ENCODE measurements around the gene MRPS6. TPM values are rescaled to one million over a fixed set of nuclear protein-coding genes. Genes with fewer than 3 reads are reported as not detected.
A peak's percentile ranks its signal among the peaks of the same experiment; 100 is the strongest.

MRPS6 gene
- 10 to 100 TPM; 12.1 to 12.2 TPM for total RNA-seq
- 10 to 100 TPM; 21.8 to 83.0 TPM for polyA plus RNA-seq

- WGBS, result under 1% methylated on average over 104 of the region's 104 CpGs
- Histone ChIP-seq H3K9ac (ENCODE audit: low read depth in 1 of 2, low read length in 2 of 2) (peak within 1 kb of the TSS; percentile 24 to 68), H3K27ac (ENCODE audit: low read depth in 1 of 2, low read length in 2 of 2) (peak within 1 kb of the TSS; percentile 89 to 95), H3K27me3 (ENCODE audit: control insufficient read depth in 4 of 4, insufficient read depth in 4 of 4, low read length in 3 of 4) (no peaks in the 10 kb centered on the region), H3K4me3 (ENCODE audit: low read depth in 1 of 3, low read length in 3 of 3) (peak within 1 kb of the TSS; percentile 66 to 98 (median 83)), H3K9me3 (ENCODE audit: control insufficient read depth in 4 of 4, low read length in 3 of 4) (no peaks in the 10 kb centered on the region), H3K36me3 (ENCODE audit: control insufficient read depth in 4 of 4, insufficient read depth in 3 of 4, low read depth in 1 of 4, low read length in 3 of 4) (peaks cover 0 to 1% (median 0%) of the 10 kb centered on the region in 4 donors), H3K4me1 (ENCODE audit: control insufficient read depth in 4 of 4, insufficient read depth in 4 of 4, low read length in 3 of 4) (peaks cover under 1 to 22% (median 10%) of the 10 kb centered on the region in 4 donors)
- no peak for TF ChIP-seq TAF1 (conservative IDR thresholded peaks at IDR 0.05)
- TF ChIP-seq YY1 (IDR thresholded peaks at IDR 0.05), result peak; percentile 58
- TF ChIP-seq, protein P1, sequence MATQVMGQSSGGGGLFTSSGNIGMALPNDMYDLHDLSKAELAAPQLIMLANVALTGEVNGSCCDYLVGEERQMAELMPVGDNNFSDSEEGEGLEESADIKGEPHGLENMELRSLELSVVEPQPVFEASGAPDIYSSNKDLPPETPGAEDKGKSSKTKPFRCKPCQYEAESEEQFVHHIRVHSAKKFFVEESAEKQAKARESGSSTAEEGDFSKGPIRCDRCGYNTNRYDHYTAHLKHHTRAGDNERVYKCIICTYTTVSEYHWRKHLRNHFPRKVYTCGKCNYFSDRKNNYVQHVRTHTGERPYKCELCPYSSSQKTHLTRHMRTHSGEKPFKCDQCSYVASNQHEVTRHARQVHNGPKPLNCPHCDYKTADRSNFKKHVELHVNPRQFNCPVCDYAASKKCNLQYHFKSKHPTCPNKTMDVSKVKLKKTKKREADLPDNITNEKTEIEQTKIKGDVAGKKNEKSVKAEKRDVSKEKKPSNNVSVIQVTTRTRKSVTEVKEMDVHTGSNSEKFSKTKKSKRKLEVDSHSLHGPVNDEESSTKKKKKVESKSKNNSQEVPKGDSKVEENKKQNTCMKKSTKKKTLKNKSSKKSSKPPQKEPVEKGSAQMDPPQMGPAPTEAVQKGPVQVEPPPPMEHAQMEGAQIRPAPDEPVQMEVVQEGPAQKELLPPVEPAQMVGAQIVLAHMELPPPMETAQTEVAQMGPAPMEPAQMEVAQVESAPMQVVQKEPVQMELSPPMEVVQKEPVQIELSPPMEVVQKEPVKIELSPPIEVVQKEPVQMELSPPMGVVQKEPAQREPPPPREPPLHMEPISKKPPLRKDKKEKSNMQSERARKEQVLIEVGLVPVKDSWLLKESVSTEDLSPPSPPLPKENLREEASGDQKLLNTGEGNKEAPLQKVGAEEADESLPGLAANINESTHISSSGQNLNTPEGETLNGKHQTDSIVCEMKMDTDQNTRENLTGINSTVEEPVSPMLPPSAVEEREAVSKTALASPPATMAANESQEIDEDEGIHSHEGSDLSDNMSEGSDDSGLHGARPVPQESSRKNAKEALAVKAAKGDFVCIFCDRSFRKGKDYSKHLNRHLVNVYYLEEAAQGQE (IDR thresholded peaks at IDR 0.05), result peak; percentile 52
- TF ChIP-seq RAD21 (IDR thresholded peaks at IDR 0.05), result peak in 1 of 2 donors; percentile 16
- DNase-seq (ENCODE audit: low spot score), result peak; percentile 84
Measured at GRCh38 chr21:34073032-34073748, at the start of gene MRPS6, which contains the start of gene SLC5A3. Gene MRPS6, plus strand, starts transcription at chr21:34073578. Its CDS starts 123 bp downstream, at chr21:34073701. Gene SLC5A3, plus strand, starts transcription at chr21:34073578. Its CDS starts 21,621 bp downstream, at chr21:34095199.

DNA sequence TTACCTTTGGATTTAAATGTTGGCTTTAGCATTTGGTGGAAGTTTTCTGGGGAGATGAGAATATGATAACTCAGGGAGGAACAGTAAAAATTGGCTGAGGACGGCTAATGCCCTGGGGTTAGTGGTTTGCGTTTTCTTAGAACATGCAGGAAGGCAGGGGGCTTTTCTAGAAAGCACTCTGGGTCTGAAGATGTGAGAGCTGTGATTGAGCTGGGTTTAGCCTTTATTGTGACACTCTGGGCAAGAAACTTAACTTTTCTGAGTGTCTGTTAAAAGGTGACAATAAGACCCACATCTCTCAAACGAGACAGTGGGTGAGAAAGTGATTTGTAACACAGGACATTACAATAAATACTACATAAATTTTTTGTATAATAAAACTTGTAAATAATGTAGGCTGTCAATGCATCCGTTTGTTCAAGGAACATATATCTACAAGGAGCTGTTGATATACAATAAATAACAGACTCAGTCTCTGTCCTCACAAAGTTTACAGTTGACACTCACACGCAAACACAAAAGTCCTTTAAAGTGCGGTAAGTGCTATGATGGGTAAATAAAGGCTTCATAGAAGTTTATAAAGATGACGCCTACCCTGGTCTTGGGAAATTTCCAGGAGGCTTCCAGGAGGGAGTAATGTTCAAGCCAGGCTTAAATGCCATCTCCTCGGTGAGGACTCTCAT is 49.5 kb upstream of the MRPS6 start:
- H3K4me1 ChIP-seq (ENCODE audit: control insufficient read depth in 4 of 4, insufficient read depth in 4 of 4, low read length in 3 of 4), result peaks cover 0 to 2% (median 0%) of the 10 kb centered on the region in 4 donors
- H3K27ac ChIP-seq (ENCODE audit: low read depth in 1 of 2, low read length in 2 of 2), result no peak overlapping the region

More for the DNA sequence above, 49.5 kb upstream of the MRPS6 start:
- TF ChIP-seq FOXA1 (IDR thresholded peaks at IDR 0.05) (no peak), HNF4G (IDR thresholded peaks at IDR 0.05) (no peak), JUND (IDR thresholded peaks at IDR 0.05) (no peak), RXRA (IDR thresholded peaks at IDR 0.05) (no peak), HNF4A (conservative IDR thresholded peaks at IDR 0.05) (no peak), ATF3 (IDR thresholded peaks at IDR 0.05) (no peak), NR2F2 (IDR thresholded peaks at IDR 0.05) (no peak), RAD21 (IDR thresholded peaks at IDR 0.05) (no peak), YY1 (IDR thresholded peaks at IDR 0.05) (no peak), CTCF (IDR thresholded peaks at IDR 0.05; ENCODE audit: low read depth, low read length, missing input control) (no peak)
- TF ChIP-seq, protein P2, sequence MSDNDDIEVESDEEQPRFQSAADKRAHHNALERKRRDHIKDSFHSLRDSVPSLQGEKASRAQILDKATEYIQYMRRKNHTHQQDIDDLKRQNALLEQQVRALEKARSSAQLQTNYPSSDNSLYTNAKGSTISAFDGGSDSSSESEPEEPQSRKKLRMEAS (IDR thresholded peaks at IDR 0.05), result no peak
- TF ChIP-seq, protein P1 (IDR thresholded peaks at IDR 0.05), result no peak
- H3K4me3 ChIP-seq (ENCODE audit: low read depth in 1 of 3, low read length in 3 of 3), result no peak overlapping the region
- DNase-seq (ENCODE audit: low spot score), result no peak
- 80% methylated on average over 8 of the region's 8 CpGs for WGBS
- H3K36me3 ChIP-seq (ENCODE audit: control insufficient read depth in 4 of 4, insufficient read depth in 3 of 4, low read depth in 1 of 4, low read length in 3 of 4), result no peaks in the 10 kb centered on the region
- no peak overlapping the region for H3K9ac ChIP-seq (ENCODE audit: low read depth in 1 of 2, low read length in 2 of 2)
- H3K9me3 ChIP-seq (ENCODE audit: control insufficient read depth in 4 of 4, low read length in 3 of 4), result peaks cover 0 to 3% (median under 1%) of the 10 kb centered on the region in 4 donors
- H3K27me3 ChIP-seq (ENCODE audit: control insufficient read depth in 4 of 4, insufficient read depth in 4 of 4, low read length in 3 of 4), result no peaks in the 10 kb centered on the region

Data from liver (tissue), 9 donors.